ENCODE data around the gene GIPC3. TPM values are rescaled to one million over a fixed set of nuclear protein-coding genes. Genes with fewer than 3 reads are reported as not detected.

Gene GIPC3, protein sequence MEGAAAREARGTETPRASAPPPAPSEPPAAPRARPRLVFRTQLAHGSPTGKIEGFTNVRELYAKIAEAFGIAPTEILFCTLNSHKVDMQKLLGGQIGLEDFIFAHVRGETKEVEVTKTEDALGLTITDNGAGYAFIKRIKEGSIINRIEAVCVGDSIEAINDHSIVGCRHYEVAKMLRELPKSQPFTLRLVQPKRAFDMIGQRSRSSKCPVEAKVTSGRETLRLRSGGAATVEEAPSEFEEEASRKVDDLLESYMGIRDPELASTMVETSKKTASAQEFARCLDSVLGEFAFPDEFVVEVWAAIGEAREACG
- total RNA-seq (ENCODE audit: low replicate concordance) = 0.09 TPM in 1 of 2 replicates, not detected in the other

DNA sequence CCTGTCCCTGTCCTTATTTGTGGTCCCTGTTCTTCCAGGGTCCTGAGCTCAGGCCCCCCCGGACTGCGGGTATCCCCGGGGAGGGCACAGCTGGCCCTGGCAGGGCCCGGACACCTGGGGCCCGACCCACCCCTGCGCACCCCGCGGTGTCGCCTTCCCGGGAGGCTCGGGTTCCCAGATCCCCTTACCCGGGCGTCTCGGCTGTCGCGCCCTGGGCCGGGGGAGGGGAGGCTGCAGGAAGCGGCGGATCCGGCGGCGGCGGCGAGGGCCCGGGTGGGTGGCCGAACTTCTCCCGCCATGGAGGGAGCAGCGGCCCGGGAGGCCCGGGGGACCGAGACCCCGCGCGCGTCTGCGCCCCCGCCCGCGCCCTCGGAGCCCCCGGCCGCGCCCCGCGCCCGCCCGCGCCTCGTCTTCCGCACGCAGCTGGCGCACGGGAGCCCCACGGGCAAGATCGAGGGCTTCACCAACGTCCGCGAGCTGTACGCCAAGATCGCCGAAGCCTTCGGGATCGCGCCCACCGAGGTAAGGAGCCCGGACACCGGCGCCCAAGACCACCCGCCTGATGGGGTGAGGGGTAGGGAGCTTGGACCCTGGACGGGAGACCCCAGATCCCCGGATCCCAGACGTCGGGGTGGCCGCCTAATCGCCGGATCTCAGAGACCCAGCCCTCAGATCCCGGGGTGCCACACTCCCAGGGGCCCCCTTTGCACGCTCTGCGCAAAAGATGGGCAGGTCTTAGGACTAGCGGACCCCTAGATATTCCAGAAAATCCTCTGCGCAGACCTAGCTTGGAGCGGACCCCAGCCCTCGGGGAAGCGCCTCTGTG is at the start of gene GIPC3:
TSS of gene GIPC3 (plus strand) at position 178 of the 826 bp plus-strand sequence. CDS start at position 298, 120 bp downstream.
- Mint-ChIP-seq H3K4me3 (no peak within 1 kb of the TSS), H3K9me3 (peaks cover 4% of the 10 kb centered on the region), H3K27me3 (ENCODE audit: insufficient read depth, low read depth) (peaks cover 22% of the 10 kb centered on the region), H3K4me1 (no peaks in the 10 kb centered on the region), H3K27ac (no peak within 1 kb of the TSS), H3K36me3 (no peaks in the 10 kb centered on the region)
- Histone ChIP-seq H4K20me1 (ENCODE audit: low read depth) (no peaks in the 10 kb centered on the region), H3K4me2 (peak within 1 kb of the TSS; percentile 43), H3K79me2 (ENCODE audit: low read depth) (no peaks in the 10 kb centered on the region), H3K4me3 (peak within 1 kb of the TSS; percentile 3), H3K9ac (no peak within 1 kb of the TSS), H3K36me3 (no peaks in the 10 kb centered on the region), H3K4me1 (no peaks in the 10 kb centered on the region), H3K27me3 (peaks cover 88% of the 10 kb centered on the region), H3F3A (ENCODE audit: low read depth) (peaks cover 4% of the 10 kb centered on the region), H3K27ac (no peak within 1 kb of the TSS), H3K9me3 (ENCODE audit: low read depth) (no peaks in the 10 kb centered on the region), H2AFZ (replicated peaks) (peak within 1 kb of the TSS; percentile 70)
- DNase-seq (ENCODE audit: low spot score) = no peak
- TF ChIP-seq, protein P1, sequence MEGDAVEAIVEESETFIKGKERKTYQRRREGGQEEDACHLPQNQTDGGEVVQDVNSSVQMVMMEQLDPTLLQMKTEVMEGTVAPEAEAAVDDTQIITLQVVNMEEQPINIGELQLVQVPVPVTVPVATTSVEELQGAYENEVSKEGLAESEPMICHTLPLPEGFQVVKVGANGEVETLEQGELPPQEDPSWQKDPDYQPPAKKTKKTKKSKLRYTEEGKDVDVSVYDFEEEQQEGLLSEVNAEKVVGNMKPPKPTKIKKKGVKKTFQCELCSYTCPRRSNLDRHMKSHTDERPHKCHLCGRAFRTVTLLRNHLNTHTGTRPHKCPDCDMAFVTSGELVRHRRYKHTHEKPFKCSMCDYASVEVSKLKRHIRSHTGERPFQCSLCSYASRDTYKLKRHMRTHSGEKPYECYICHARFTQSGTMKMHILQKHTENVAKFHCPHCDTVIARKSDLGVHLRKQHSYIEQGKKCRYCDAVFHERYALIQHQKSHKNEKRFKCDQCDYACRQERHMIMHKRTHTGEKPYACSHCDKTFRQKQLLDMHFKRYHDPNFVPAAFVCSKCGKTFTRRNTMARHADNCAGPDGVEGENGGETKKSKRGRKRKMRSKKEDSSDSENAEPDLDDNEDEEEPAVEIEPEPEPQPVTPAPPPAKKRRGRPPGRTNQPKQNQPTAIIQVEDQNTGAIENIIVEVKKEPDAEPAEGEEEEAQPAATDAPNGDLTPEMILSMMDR (IDR thresholded peaks at IDR 0.05) = no peak
- TF ChIP-seq EZH2 (IDR thresholded peaks at IDR 0.05) (peak; percentile 87), EZH2phosphoT487 (IDR thresholded peaks at IDR 0.05) (peak; percentile 83)

DNA sequence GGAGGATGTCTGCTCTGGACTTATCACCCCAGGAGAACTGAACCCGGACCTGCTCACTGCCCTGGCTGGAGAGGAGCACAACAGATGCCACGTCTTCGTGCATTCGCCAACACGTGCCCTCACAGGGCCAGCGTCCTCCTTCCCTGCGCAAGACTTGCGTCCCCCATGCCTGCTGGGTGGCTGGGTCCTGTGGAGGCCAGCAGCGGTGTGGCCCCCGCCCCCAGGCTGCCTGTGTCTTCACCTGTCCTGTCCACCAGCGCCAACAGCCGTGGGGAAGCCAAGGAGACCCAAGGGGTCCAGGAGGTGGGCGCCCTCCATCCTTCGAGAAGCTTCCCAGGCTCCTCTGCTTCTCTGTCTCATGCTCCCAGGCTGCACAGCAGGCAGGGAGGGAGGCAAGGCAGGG is 49.7 kb upstream of the GIPC3 start:
- Mint-ChIP-seq H3K27me3 (ENCODE audit: insufficient read depth, low read depth) (peaks cover 10% of the 10 kb centered on the region), H3K4me1 (peaks cover 13% of the 10 kb centered on the region), H3K36me3 (peaks cover 18% of the 10 kb centered on the region), H3K27ac (no peak overlapping the region), H3K9me3 (no peaks in the 10 kb centered on the region), H3K4me3 (no peak overlapping the region)
- Histone ChIP-seq H3K9ac (no peak overlapping the region), H3K79me2 (ENCODE audit: low read depth) (no peaks in the 10 kb centered on the region), H3K36me3 (no peaks in the 10 kb centered on the region), H2AFZ (replicated peaks) (no peak overlapping the region), H3K27me3 (no peaks in the 10 kb centered on the region), H3K27ac (no peak overlapping the region), H3K4me2 (no peak overlapping the region), H3F3A (ENCODE audit: low read depth) (peaks cover 6% of the 10 kb centered on the region), H3K4me3 (no peak overlapping the region), H4K20me1 (ENCODE audit: low read depth) (peaks cover 31% of the 10 kb centered on the region), H3K9me3 (ENCODE audit: low read depth) (no peaks in the 10 kb centered on the region), H3K4me1 (no peaks in the 10 kb centered on the region)
- no peak for DNase-seq (ENCODE audit: low spot score)
- TF ChIP-seq, protein P1 (IDR thresholded peaks at IDR 0.05) = no peak

DNA sequence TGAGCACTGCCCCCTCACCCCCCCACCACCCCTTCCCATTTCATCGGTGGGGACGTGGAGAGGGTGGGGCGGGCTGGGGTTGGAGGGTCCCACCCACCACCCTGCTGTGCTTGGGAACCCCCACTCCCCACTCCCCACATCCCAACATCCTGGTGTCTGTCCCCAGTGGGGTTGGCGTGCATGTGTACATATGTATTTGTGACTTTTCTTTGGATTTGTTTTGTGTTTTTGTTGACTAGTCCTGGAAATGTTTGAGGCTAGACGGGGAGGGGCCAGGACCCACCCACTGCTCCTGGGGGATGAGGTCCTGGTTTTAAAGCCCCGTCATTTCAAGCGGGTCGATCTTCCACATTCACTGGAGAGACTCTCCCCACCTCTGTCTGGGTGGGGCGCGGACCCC is 49.3 kb upstream of the GIPC3 start:
- H3K4me1 ChIP-seq = no peaks in the 10 kb centered on the region
- TF ChIP-seq, protein P1 (IDR thresholded peaks at IDR 0.05) = no peak
- no peak for TF ChIP-seq EZH2 (IDR thresholded peaks at IDR 0.05)
- no peak for TF ChIP-seq EZH2phosphoT487 (IDR thresholded peaks at IDR 0.05)
- peak overlapping the region; percentile 65 for H3K4me3 Mint-ChIP-seq
- no peak overlapping the region for H3K27ac ChIP-seq
- H3K4me1 Mint-ChIP-seq = peaks cover 13% of the 10 kb centered on the region
- no peak overlapping the region for H3K4me2 ChIP-seq
- H3K27me3 Mint-ChIP-seq (ENCODE audit: insufficient read depth, low read depth) = peaks cover 10% of the 10 kb centered on the region
- H2AFZ ChIP-seq (replicated peaks) = no peak overlapping the region
- no peaks in the 10 kb centered on the region for H3K79me2 ChIP-seq (ENCODE audit: low read depth)
- no peaks in the 10 kb centered on the region for H3K36me3 ChIP-seq
- H4K20me1 ChIP-seq (ENCODE audit: low read depth) = peaks cover 31% of the 10 kb centered on the region
- H3K27me3 ChIP-seq = no peaks in the 10 kb centered on the region
- H3K9ac ChIP-seq = no peak overlapping the region
- H3K36me3 Mint-ChIP-seq = peaks cover 18% of the 10 kb centered on the region
- no peak overlapping the region for H3K4me3 ChIP-seq
- DNase-seq (ENCODE audit: low spot score) = no peak
- no peaks in the 10 kb centered on the region for H3K9me3 Mint-ChIP-seq
- no peak overlapping the region for H3K27ac Mint-ChIP-seq
- H3F3A ChIP-seq (ENCODE audit: low read depth) = peaks cover 6% of the 10 kb centered on the region
- no peaks in the 10 kb centered on the region for H3K9me3 ChIP-seq (ENCODE audit: low read depth)

Data from neural progenitor cell (in vitro differentiated cells).